Stomach (tissue), 9 donors: Measurements from ENCODE around the gene PARVB. TPM values are rescaled to one million over a fixed set of nuclear protein-coding genes. Genes with fewer than 3 reads are reported as not detected.

ENCODE experiments used
- DNase-seq, 2 donors: peaks; one replicate each; pipeline versions ENCODE4 v3.0.0 to v3.0.0-alpha.2; 2013 to 2019
- H3K27ac ChIP-seq, 5 donors: fragments of 200-600 bp in 4 of 5; sonication (generic) in 4 of 5; one replicate each; pipeline ENCODE4 v1.5.1; 2013 to 2019; ENCODE audit warnings: mild to moderate bottlenecking in 1 of 5, moderate library complexity in 1 of 5
- H3K27me3 ChIP-seq, 3 donors: fragments of 200-600 bp; sonication (generic); one replicate each; pipeline ENCODE4 v1.5.1; 2017 to 2019; ENCODE audit warnings: mixed run types in 1 of 3
- H3K36me3 ChIP-seq, 4 donors: fragments of 200-600 bp; sonication (generic); 1 replicate in 3 of 4; 2 replicates in 1 of 4; pipeline ENCODE4 v1.5.1; 2016 to 2019
- H3K4me1 ChIP-seq, 4 donors: fragments of 200-600 bp; sonication (generic); one replicate each; pipeline ENCODE4 v1.5.1; 2016 to 2019
- H3K4me3 ChIP-seq, 4 donors: fragments of 200-600 bp; sonication (generic) in 3 of 4; one replicate each; pipeline ENCODE4 v1.5.1; 2016 to 2019; ENCODE audit warnings: mild to moderate bottlenecking in 1 of 4
- H3K9me3 ChIP-seq, 4 donors: fragments of 200-600 bp; sonication (generic); one replicate each; pipeline ENCODE4 v1.5.1; 2016 to 2019
- CTCF ChIP-seq, 7 experiments: fragments of 450-650 bp in 4 of 7; fragments of 200-600 bp in 3 of 7; sonication (generic) in 3 of 7; IDR thresholded peaks; one replicate each; pipeline ENCODE4 v1.5.1; 2016 to 2019; ENCODE audit warnings: antibody characterized with exemption in 7 of 7, control low read depth in 2 of 7, mild to moderate bottlenecking in 1 of 7
- EP300 ChIP-seq: sonication (generic); formaldehyde crosslinking; IDR thresholded peaks from one replicate; pipeline ENCODE4 v1.6.1; 2017; ENCODE audit warnings: antibody characterized with exemption
- POLR2A ChIP-seq, 4 donors: fragments of 450-650 bp; IDR thresholded peaks; one replicate each; pipeline ENCODE4 v1.6.1; 2016; ENCODE audit warnings: antibody characterized with exemption in 4 of 4, control low read depth in 2 of 4, mild to moderate bottlenecking in 1 of 4, moderate library complexity in 1 of 4
- POLR2AphosphoS5 ChIP-seq, 3 donors: sonication (generic); formaldehyde crosslinking; IDR thresholded peaks; one replicate each; pipeline ENCODE4 v1.6.1; 2016; ENCODE audit warnings: antibody characterized with exemption in 3 of 3
- WGBS, 5 donors: extraction: QIAGEN DNeasy Blood & Tissue Kit in 3 of 5; methylation state at CpG; one replicate each; pipeline versions ENCODE4 v1.1.5 to v1.1.7; 2013 to 2018; 5-methylcytosine and 5-hydroxymethylcytosine counted together
- intact Hi-C: fragments of 100-400 bp; cut with DNase I; formaldehyde crosslinking; loops from one replicate; pipeline ENCODE4 v1.15.1; 2023; ENCODE audit warnings: low total_unique reads
- polyA plus RNA-seq, 3 donors: library from polyadenylated mRNA; stranded (reverse); fragments of 200-250 nt; gene quantifications; one replicate each; pipeline ENCODE4 v1.2.3, GENCODE V29; 2013
- total RNA-seq, 5 donors: library from RNA; depleted of rRNA; stranded (reverse); fragments of >200 nt; gene quantifications; one replicate each; pipeline versions ENCODE4 v1.1.0 to v1.2.3, GENCODE V29; 2014 to 2016
- donor health status: healthy with polysubstance abuse.
- donor health status: Bipolar disorder and iron deficiency.
- donor health status: healthy.

Gene PARVB
- total and polyA plus RNA-seq, 8 donors, result 2.9 to 143 (median 19.1) TPM

- intact Hi-C loops, result no loop called here
- TF ChIP-seq CTCF (IDR thresholded peaks at IDR 0.05) (no peak), POLR2AphosphoS5 (IDR thresholded peaks at IDR 0.05) (no peak), POLR2A (IDR thresholded peaks at IDR 0.05) (no peak), EP300 (no peak)
- H3K36me3 ChIP-seq, result peaks cover 0 to 17% (median 14%) of the 10 kb centered on the region in 4 donors
- no peak overlapping the region for H3K4me3 ChIP-seq
- no peaks in the 10 kb centered on the region for H3K27me3 ChIP-seq
- H3K9me3 ChIP-seq, result no peaks in the 10 kb centered on the region
- no peak for DNase-seq
- WGBS, 5 donors, result 85 to 91% (median 87%) methylated on average over 9 to 10 of the region's 10 CpGs
- H3K4me1 ChIP-seq, result peaks cover 0 to 6% (median 0%) of the 10 kb centered on the region in 4 donors
- peak overlapping the region in 2 of 5 donors; percentile 42 to 51 for H3K27ac ChIP-seq
These were observed 149.1 kb downstream of the PARVB start for GRCh38 chr22:44173154-44173553.

- Histone ChIP-seq H3K9me3 (no peaks in the 10 kb centered on the region), H3K27me3 (no peaks in the 10 kb centered on the region), H3K4me1 (peaks cover 0 to 6% (median 0%) of the 10 kb centered on the region in 4 donors), H3K27ac (no peak overlapping the region), H3K4me3 (no peak overlapping the region), H3K36me3 (peaks cover 0 to 4% (median 0%) of the 10 kb centered on the region in 4 donors)
- TF ChIP-seq EP300 (no peak), POLR2AphosphoS5 (IDR thresholded peaks at IDR 0.05) (no peak), CTCF (IDR thresholded peaks at IDR 0.05) (no peak), POLR2A (IDR thresholded peaks at IDR 0.05) (no peak)
- 68 to 92% (median 83%) methylated on average over 8 of the region's 8 CpGs for WGBS, 5 donors
- intact Hi-C loops, result no loop called here
- no peak for DNase-seq
These were observed 151.6 kb downstream of the PARVB start for GRCh38 chr22:44175676-44176075.

- peaks cover 0 to 32% (median 8%) of the 10 kb centered on the region in 3 donors for H3K27me3 ChIP-seq
- no peak overlapping the region for H3K27ac ChIP-seq
- H3K4me3 ChIP-seq, result no peak overlapping the region
- intact Hi-C loops, result no loop called here
- 48 to 60% (median 58%) methylated on average over 10 of the region's 10 CpGs for WGBS, 5 donors
- no peaks in the 10 kb centered on the region for H3K36me3 ChIP-seq
- TF ChIP-seq EP300 (no peak), CTCF (IDR thresholded peaks at IDR 0.05) (no peak), POLR2AphosphoS5 (IDR thresholded peaks at IDR 0.05) (no peak)
- no peaks in the 10 kb centered on the region for H3K4me1 ChIP-seq
- H3K9me3 ChIP-seq, result no peaks in the 10 kb centered on the region
- no peak for DNase-seq
These were observed 155.3 kb downstream of the PARVB start for GRCh38 chr22:44179196-44179988.

- no peaks in the 10 kb centered on the region for H3K9me3 ChIP-seq
- H3K4me3 ChIP-seq, result no peak overlapping the region
- peak overlapping the region in 1 of 5 donors; percentile 81 for H3K27ac ChIP-seq
- H3K4me1 ChIP-seq, result no peaks in the 10 kb centered on the region
- intact Hi-C loops, result no loop called here
- WGBS, 5 donors, result 73 to 78% (median 76%) methylated on average over 6 of the region's 6 CpGs
- peaks cover 0 to 32% (median 8%) of the 10 kb centered on the region in 3 donors for H3K27me3 ChIP-seq
- TF ChIP-seq EP300 (no peak), CTCF (IDR thresholded peaks at IDR 0.05) (no peak), POLR2A (IDR thresholded peaks at IDR 0.05) (no peak), POLR2AphosphoS5 (IDR thresholded peaks at IDR 0.05) (no peak)
- no peak for DNase-seq
- no peaks in the 10 kb centered on the region for H3K36me3 ChIP-seq
These were observed 156.0 kb downstream of the PARVB start for GRCh38 chr22:44179989-44180705.
